ENCODE measurements around the gene DGKE. TPM values are rescaled to one million over a fixed set of nuclear protein-coding genes. Genes with fewer than 3 reads are reported as not detected.

The DGKE gene
- total and polyA plus RNA-seq, 2 donors (not counting 3 experiments of a cell fraction or from before 2014, with no cell fraction given): 4.9 to 22.9 TPM

GRCh38 chr17:56861899-56862298 is 27.9 kb downstream of the DGKE start:
- Histone ChIP-seq H2AFZ (ENCODE audit: low read depth, low read length) (no peak overlapping the region), H4K20me1 (replicated peaks; ENCODE audit: control insufficient read depth, extremely low read depth, insufficient read depth, low read length) (no peaks in the 10 kb centered on the region), H3K36me3 (ENCODE audit: control insufficient read depth in 2 of 2, extremely low read depth in 1 of 2, insufficient read depth in 2 of 2, low read length in 2 of 2) (peaks cover 7% of the 10 kb centered on the region in 2 experiments), H3K27me3 (ENCODE audit: control insufficient read depth in 2 of 2, insufficient read depth in 2 of 2, low read length in 2 of 2) (no peaks in the 10 kb centered on the region), H3K27ac (ENCODE audit: insufficient read depth, low read depth, low read length) (no peak overlapping the region), H3K4me3 (replicated peaks in 1 of 3; ENCODE audit: insufficient read depth in 1 of 3, low read depth in 1 of 3, low read length in 3 of 3) (no peak overlapping the region), H3K79me2 (ENCODE audit: control insufficient read depth, insufficient read depth, low read length) (no peaks in the 10 kb centered on the region), H3K9ac (replicated peaks; ENCODE audit: extremely low read depth, insufficient read depth, low read length) (no peak overlapping the region), H3K4me1 (ENCODE audit: control insufficient read depth, extremely low read depth, insufficient read depth, low read length) (no peaks in the 10 kb centered on the region), H3K9me3 (replicated peaks; ENCODE audit: control insufficient read depth, insufficient read depth, low read length) (no peaks in the 10 kb centered on the region), H3K9me1 (replicated peaks; ENCODE audit: control insufficient read depth, extremely low read depth, insufficient read depth, low read length) (no peaks in the 10 kb centered on the region), H3K4me2 (ENCODE audit: insufficient read depth, low read length) (no peak overlapping the region)
- intact Hi-C loops (cut with micrococcal nuclease) (no loop called here), dilution Hi-C loops (cut with MboI; ENCODE audit: extremely low pct_ligation_motif_present, low sequenced_read_pairs) (no loop called here)
- no peak for DNase-seq (ENCODE audit: low read depth, low spot score)
- no TSS peak for BruUV-seq (replicated peaks)
- TF ChIP-seq MYC (IDR thresholded peaks at IDR 0.05; ENCODE audit: low read depth, low read length): no peak
- FAIRE-seq: no peak
- ChIA-PET POLR2A (no interaction called here), CTCF (interaction anchor here (1.8 kb wide), 1 partner anchor 42 kb away, joined by 5 read pairs; no protein-coding TSS in a partner anchor)

DNA sequence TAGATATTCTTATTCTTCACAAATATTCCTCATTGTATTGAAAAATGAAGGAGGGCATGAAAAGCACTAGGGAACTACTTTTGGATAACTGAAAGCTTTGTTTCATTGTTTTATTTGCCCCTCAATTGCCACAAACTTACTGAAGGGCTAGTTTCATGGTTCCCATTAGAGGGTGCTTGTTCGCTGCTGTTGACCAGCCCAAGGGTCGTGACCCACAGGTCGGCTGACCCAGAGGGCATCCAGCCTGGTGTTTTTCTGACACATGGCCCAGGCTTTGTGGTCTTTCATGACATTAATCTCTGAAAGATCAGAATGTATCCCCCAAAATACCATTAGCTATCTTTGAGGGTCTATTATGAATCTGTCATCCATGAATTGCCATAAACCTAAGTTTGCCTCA is 30.0 kb downstream of the DGKE start:
- DNase-seq (ENCODE audit: low read depth, low spot score) (no peak), FAIRE-seq (no peak)
- dilution Hi-C loops (cut with MboI; ENCODE audit: extremely low pct_ligation_motif_present, low sequenced_read_pairs): no loop called here
- TF ChIP-seq EZH2 (IDR thresholded peaks at IDR 0.05; ENCODE audit: borderline replicate concordance, low read depth, low read length, severe bottlenecking): no peak
- no peak for TF ChIP-seq FOS (IDR thresholded peaks at IDR 0.05; ENCODE audit: borderline replicate concordance, insufficient read depth, low read length)
- no peak for TF ChIP-seq JUN (IDR thresholded peaks at IDR 0.05; ENCODE audit: borderline replicate concordance, insufficient read depth, insufficient read length, low read depth)
- H3K9me1 ChIP-seq (replicated peaks; ENCODE audit: control insufficient read depth, extremely low read depth, insufficient read depth, low read length): no peaks in the 10 kb centered on the region
- no peak overlapping the region for H3K9ac ChIP-seq (replicated peaks; ENCODE audit: extremely low read depth, insufficient read depth, low read length)
- H2AFZ ChIP-seq (ENCODE audit: low read depth, low read length): no peak overlapping the region
- CTCF ChIA-PET: interaction anchor here (0.6 to 2.1 kb wide), 4 partner anchors 13 to 1688 kb away, joined by 3 to 9 read pairs (median 5); no protein-coding TSS in a partner anchor
- intact Hi-C loops (cut with micrococcal nuclease): no loop called here
- H3K9me3 ChIP-seq (replicated peaks; ENCODE audit: control insufficient read depth, insufficient read depth, low read length): no peaks in the 10 kb centered on the region
- no TSS peak for BruUV-seq (replicated peaks)
- H4K20me1 ChIP-seq (replicated peaks; ENCODE audit: control insufficient read depth, extremely low read depth, insufficient read depth, low read length): no peaks in the 10 kb centered on the region
- POLR2A ChIA-PET: no interaction called here
- peaks cover 18% of the 10 kb centered on the region for H3K4me1 ChIP-seq (ENCODE audit: control insufficient read depth, extremely low read depth, insufficient read depth, low read length)
- H3K27me3 ChIP-seq (ENCODE audit: control insufficient read depth in 2 of 2, insufficient read depth in 2 of 2, low read length in 2 of 2): no peaks in the 10 kb centered on the region
- no peak overlapping the region for H3K4me3 ChIP-seq (replicated peaks in 1 of 3; ENCODE audit: insufficient read depth in 1 of 3, low read depth in 1 of 3, low read length in 3 of 3)
- H3K36me3 ChIP-seq (ENCODE audit: control insufficient read depth in 2 of 2, extremely low read depth in 1 of 2, insufficient read depth in 2 of 2, low read length in 2 of 2): peaks cover 7% of the 10 kb centered on the region in 2 experiments
- no peaks in the 10 kb centered on the region for H3K79me2 ChIP-seq (ENCODE audit: control insufficient read depth, insufficient read depth, low read length)
- no peak overlapping the region for H3K4me2 ChIP-seq (ENCODE audit: insufficient read depth, low read length)
- H3K27ac ChIP-seq (ENCODE audit: insufficient read depth, low read depth, low read length): no peak overlapping the region

Data from endothelial cell of umbilical vein (primary cell).